Fibroblast of mammary gland (primary cell): ENCODE results near the gene DIPK1C.
A peak's percentile ranks its signal among the peaks of the same experiment; 100 is the strongest.

ENCODE experiments used
- DNase-seq: peaks from one replicate; pipeline ENCODE4 v3.0.0-alpha.2; 2010; ENCODE audit warnings: low read depth
- H3K4me3 ChIP-seq: 2 replicates; pipeline ENCODE4 v1.5.1; 2011; ENCODE audit warnings: low read depth, mild to moderate bottlenecking, low read length, moderate library complexity; ENCODE audit not compliant: control insufficient read depth
- CTCF ChIP-seq: conservative IDR thresholded peaks from 2 replicates; pipeline ENCODE4 v1.5.1; 2011; ENCODE audit warnings: low read depth, low read length, inconsistent platforms; ENCODE audit not compliant: control insufficient read depth, insufficient read depth

DIPK1C gene

GRCh38 chr18:74499633-74500032 lies 42.5 kb upstream of the DIPK1C start:
- TF ChIP-seq CTCF, result no peak
- DNase-seq, result peak; percentile 74
- peak overlapping the region; percentile 34 for H3K4me3 ChIP-seq

- no peak for TF ChIP-seq CTCF
- DNase-seq, result peak; percentile 10
- H3K4me3 ChIP-seq, result peak overlapping the region; percentile 34
These were observed 41.9 kb upstream of the DIPK1C start for GRCh38 chr18:74498712-74499627.

DNA sequence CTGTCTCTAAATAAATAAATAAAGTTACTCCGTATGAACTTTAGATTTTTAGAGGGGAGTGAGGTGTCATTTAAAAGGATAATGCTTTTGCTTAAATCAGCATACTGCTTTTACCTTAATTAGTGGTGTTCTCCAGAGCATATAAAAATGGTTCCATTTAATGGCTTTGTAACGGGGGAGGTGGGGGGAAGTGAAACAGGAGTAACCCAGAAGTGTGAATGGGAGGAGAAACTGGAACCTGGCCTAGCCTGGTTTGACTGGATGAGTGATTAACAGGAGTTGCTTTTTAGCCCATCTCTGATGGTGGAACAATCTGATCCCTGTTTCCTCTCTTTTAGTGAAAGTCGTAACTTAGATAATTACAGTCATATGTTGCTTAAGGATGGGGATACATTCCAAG lies 40.7 kb upstream of the DIPK1C start:
- no peak overlapping the region for H3K4me3 ChIP-seq
- no peak for DNase-seq
- TF ChIP-seq CTCF, result no peak

DNA sequence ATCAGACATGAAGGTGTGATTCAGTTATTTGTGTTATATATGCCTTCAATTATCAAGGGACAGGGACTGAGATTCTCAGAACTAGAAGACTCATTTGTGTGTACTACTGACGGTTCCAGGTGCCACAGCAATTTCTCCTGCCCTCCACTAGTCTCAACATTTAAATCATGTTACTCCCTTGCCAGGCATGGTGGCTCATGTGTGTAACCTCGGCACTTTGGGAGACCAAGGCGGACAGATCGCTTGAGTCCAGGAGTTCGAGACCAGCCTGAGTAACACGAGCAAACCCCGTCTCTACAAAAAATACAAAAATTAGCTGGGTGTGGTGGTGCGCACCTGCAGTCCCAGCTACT lies 40.2 kb upstream of the DIPK1C start:
- no peak for TF ChIP-seq CTCF
- no peak for DNase-seq
- H3K4me3 ChIP-seq, result peak overlapping the region; percentile 74

DNA sequence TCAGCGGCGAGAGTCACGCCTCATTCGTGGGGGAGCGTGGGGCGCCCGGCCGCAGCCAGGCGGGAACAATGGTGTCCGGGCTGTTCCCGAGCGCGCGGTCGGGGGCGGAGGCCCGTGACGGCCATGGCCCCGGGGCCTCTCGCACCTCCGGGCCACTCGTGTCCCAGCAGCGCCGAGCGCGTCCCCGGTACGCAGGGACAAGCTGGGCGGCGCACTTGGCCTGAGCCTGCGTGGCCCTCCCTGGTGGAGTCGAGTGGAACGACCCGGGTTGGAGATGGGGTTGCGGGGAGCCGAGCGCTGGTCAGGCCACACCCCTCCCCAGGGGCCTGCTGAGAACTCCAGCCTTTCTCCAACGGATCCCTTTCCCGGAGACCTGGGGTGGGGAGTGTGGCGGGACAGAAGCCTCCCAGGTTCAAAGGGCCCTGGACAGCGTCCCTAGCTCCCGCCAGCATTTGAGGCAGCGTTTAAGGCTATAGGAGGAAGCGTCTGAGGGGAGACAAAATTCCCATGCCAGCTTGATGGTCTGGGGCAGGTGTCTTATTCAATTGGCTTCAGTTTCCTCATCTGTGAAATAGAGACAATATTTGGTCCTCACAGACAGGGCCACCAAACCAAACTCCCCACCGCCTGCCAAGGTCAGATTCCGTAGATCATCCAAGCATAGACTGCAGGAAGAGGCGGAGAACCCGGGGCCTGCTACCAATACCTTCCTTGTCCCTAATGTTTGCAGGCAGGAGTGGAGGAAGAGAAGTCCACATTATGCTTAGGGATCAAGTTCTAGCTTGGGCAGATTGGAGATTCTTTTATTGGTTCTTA lies 39.6 kb upstream of the DIPK1C start:
- DNase-seq, result peak; percentile 43
- H3K4me3 ChIP-seq, result peak overlapping the region; percentile 74
- TF ChIP-seq CTCF, result no peak

- peak within 1 kb of the TSS; percentile 74 for H3K4me3 ChIP-seq
- peak; percentile 97 for DNase-seq
- no peak for TF ChIP-seq CTCF
These were observed 38.7 kb upstream of the DIPK1C start, which contains the start of gene CNDP2 for GRCh38 chr18:74495581-74496507. Gene CNDP2 (plus strand): TSS chr18:74496363. CDS start chr18:74499974, 3,611 bp downstream.
